ENCODE data around the gene TNFRSF19.

- TF ChIP-seq CTCF (IDR thresholded peaks at IDR 0.05), result no peak
- TF ChIP-seq POLR2A (IDR thresholded peaks at IDR 0.05), result no peak
Measured at GRCh38 chr13:23608138-23608537, 37.9 kb downstream of the TNFRSF19 start.
